Dendritic cell treated with granulocyte-macrophage colony-stimulating factor and Interleukin-4, amounts not matched to agents 40 ng/mL and 50 ng/mL, for 4 days (primary cell): ENCODE measurements around the gene BMX.

ENCODE experiments used
- H3K27ac Mint-ChIP-seq: one replicate; pipeline ENCODE4 v1.8.0; 2022; ENCODE audit warnings: mild to moderate bottlenecking, mixed read lengths
- H3K27me3 Mint-ChIP-seq: one replicate; pipeline ENCODE4 v1.8.0; 2022; ENCODE audit warnings: mild to moderate bottlenecking, mixed read lengths
- H3K36me3 Mint-ChIP-seq: one replicate; pipeline ENCODE4 v1.8.0; 2022; ENCODE audit warnings: low read depth, mixed read lengths
- H3K4me1 Mint-ChIP-seq: one replicate; pipeline ENCODE4 v1.8.0; 2022; ENCODE audit warnings: low read depth, mixed read lengths
- H3K4me3 Mint-ChIP-seq: one replicate; pipeline ENCODE4 v1.8.0; 2022; ENCODE audit warnings: mild to moderate bottlenecking, moderate library complexity, mixed read lengths
- H3K9me3 Mint-ChIP-seq: one replicate; pipeline ENCODE4 v1.8.0; 2022; ENCODE audit warnings: mixed read lengths
- intact Hi-C: fragments of 100-400 bp; cut with micrococcal nuclease; formaldehyde crosslinking; loops from one replicate; pipeline ENCODE4 v1.15.0; 2022

Gene BMX

DNA sequence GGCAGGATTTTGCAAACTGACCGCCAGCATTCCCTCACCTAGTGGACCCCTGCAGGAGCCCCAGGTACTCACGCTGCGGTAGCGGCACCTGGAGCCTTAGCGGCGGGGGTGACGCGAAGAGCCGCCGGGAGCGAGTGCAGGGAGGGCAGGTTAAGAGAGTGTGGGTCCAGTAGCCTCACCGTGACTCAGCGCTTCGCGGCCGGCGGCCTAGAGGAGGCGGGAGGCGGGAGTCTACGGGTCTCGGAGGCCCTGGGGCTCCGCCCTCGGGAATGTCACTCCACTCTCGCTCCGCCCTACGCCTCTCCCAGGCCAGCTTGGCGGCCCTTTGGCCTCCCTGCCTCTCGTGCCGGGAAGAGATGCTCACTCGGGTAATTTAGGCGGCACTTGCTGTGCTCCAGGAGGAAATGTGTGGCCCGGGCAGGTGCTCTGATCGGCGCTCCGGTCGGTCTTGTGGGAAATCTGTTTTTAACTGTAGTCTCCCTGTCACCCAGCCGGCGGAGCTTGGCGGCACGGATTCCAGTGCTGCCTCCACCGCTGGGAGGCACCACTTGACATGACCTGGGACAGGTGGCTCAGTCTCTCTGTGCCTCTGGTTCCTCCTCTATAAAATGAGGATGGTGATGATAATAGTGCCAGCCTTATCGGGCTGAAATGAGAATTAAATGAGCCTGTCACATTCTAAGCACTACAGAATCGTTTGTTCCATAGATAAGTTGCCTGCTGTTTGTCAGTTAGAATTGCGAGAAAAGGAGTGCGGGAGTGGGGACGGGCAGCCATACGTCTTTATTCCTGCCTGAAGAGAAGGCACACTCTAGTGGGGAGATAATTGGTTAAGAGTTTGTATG is 7.3 kb upstream of the BMX start, which contains the start of gene PIR:
TSS of gene PIR (minus strand) at position 216 of the 845 bp plus-strand sequence. CDS start 2,076 bp downstream, outside the sequence.
- Mint-ChIP-seq H3K4me1 (peaks cover 27% of the 10 kb centered on the region), H3K36me3 (peaks cover 5% of the 10 kb centered on the region), H3K27me3 (peaks cover 4% of the 10 kb centered on the region), H3K4me3 (peak within 1 kb of the TSS; percentile 82), H3K9me3 (no peaks in the 10 kb centered on the region), H3K27ac (peak within 1 kb of the TSS; percentile 79)
- intact Hi-C loops = no loop called here

- intact Hi-C loops = no loop called here
- peaks cover 27% of the 10 kb centered on the region for H3K4me1 Mint-ChIP-seq
Measured at GRCh38 chrX:15495801-15496200, 4.8 kb upstream of the BMX start.

GRCh38 chrX:15496824-15497223 is 3.8 kb upstream of the BMX start:
- intact Hi-C loops = no loop called here
- Mint-ChIP-seq H3K36me3 (no peaks in the 10 kb centered on the region), H3K9me3 (no peaks in the 10 kb centered on the region), H3K4me1 (peaks cover 25% of the 10 kb centered on the region), H3K27me3 (peaks cover 3% of the 10 kb centered on the region), H3K27ac (no peak overlapping the region), H3K4me3 (no peak overlapping the region)

More at GRCh38 chrX:15495801-15496200, 4.8 kb upstream of the BMX start:
- H3K27ac Mint-ChIP-seq = no peak overlapping the region
- H3K9me3 Mint-ChIP-seq = no peaks in the 10 kb centered on the region
- peaks cover 5% of the 10 kb centered on the region for H3K36me3 Mint-ChIP-seq
- no peak overlapping the region for H3K4me3 Mint-ChIP-seq
- peaks cover 4% of the 10 kb centered on the region for H3K27me3 Mint-ChIP-seq

- no peak overlapping the region for H3K27ac Mint-ChIP-seq
- no peaks in the 10 kb centered on the region for H3K36me3 Mint-ChIP-seq
- H3K4me3 Mint-ChIP-seq = no peak overlapping the region
- peaks cover 17% of the 10 kb centered on the region for H3K4me1 Mint-ChIP-seq
- H3K27me3 Mint-ChIP-seq = peaks cover 3% of the 10 kb centered on the region
- no peaks in the 10 kb centered on the region for H3K9me3 Mint-ChIP-seq
- intact Hi-C loops = no loop called here
Measured at GRCh38 chrX:15497865-15498264, 2.7 kb upstream of the BMX start.

DNA sequence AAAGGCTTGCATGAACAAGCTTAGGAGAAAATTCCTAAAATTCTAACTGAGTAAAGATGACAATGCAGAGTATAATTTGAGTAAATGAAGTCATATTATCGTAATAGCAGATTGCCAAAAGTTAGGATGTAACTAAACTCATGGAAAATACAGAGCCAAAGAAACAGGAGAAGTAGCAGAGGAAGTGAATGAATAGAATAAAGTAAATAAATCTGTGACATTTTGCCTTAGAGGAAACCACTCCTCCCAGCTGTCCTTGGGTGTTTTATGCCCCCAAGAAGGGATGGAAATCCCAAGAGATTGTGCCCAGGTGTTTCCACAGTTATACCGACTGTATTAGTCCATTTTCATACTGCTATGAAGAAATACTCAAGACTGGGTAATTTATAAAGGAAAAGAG is 1.9 kb upstream of the BMX start:
- intact Hi-C loops = no loop called here
- no peak overlapping the region for H3K4me3 Mint-ChIP-seq
- peaks cover under 1% of the 10 kb centered on the region for H3K27me3 Mint-ChIP-seq
- no peak overlapping the region for H3K27ac Mint-ChIP-seq
- no peaks in the 10 kb centered on the region for H3K9me3 Mint-ChIP-seq
- H3K4me1 Mint-ChIP-seq = peaks cover 8% of the 10 kb centered on the region
- H3K36me3 Mint-ChIP-seq = no peaks in the 10 kb centered on the region

- no peaks in the 10 kb centered on the region for H3K27me3 Mint-ChIP-seq
- no peaks in the 10 kb centered on the region for H3K9me3 Mint-ChIP-seq
- H3K36me3 Mint-ChIP-seq = no peaks in the 10 kb centered on the region
- H3K27ac Mint-ChIP-seq = no peak overlapping the region
- peaks cover 6% of the 10 kb centered on the region for H3K4me1 Mint-ChIP-seq
- intact Hi-C loops = no loop called here
- no peak overlapping the region for H3K4me3 Mint-ChIP-seq
Measured at GRCh38 chrX:15499976-15500375, 631 bp upstream of the BMX start.

GRCh38 chrX:15501506-15501905 is 899 bp downstream of the BMX start:
- Mint-ChIP-seq H3K4me1 (peaks cover 6% of the 10 kb centered on the region), H3K36me3 (no peaks in the 10 kb centered on the region), H3K4me3 (no peak overlapping the region), H3K27me3 (no peaks in the 10 kb centered on the region), H3K27ac (no peak overlapping the region), H3K9me3 (no peaks in the 10 kb centered on the region)
- intact Hi-C loops = no loop called here

DNA sequence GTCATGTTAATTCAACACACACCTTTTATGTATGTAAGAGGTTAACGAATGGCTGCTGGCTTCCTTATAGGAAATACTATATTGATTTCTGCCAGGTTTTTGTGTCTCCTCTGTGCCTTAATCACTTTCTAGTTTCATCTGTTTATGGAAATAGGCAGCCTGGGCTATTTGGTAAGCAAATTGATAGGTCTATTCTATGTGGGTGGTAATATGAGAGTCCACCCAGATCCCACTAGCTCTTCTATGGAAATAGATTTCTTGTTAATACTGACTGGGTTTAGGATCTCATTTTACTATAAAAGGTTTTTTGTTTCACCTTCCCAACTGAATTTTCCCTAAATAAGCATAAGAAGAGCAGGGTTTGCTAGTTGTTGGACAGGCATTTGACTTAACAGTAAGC is 4.1 kb downstream of the BMX start:
- Mint-ChIP-seq H3K27me3 (no peaks in the 10 kb centered on the region), H3K36me3 (no peaks in the 10 kb centered on the region), H3K9me3 (no peaks in the 10 kb centered on the region), H3K4me3 (no peak overlapping the region), H3K27ac (no peak overlapping the region), H3K4me1 (no peaks in the 10 kb centered on the region)
- intact Hi-C loops = no loop called here

DNA sequence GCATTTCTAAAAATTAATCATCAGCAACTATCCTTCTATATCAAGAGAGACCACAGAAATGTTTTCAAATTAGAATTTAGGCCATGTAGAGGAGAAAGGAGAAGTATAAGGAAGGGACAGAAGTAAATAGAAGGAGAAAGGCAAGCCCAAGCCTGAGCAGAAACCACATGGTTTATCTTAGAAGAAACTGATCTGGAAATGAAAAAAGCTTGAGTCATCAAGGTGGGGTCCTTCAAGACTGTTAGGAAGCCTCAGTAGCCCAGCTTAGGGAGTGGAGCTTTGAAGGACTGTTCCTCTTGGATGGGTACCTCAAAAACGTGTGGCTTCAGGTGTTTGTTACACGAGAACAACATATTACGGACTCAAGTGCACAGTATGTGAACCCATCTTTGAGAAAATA is 4.5 kb downstream of the BMX start:
- Mint-ChIP-seq H3K4me3 (no peak overlapping the region), H3K9me3 (no peaks in the 10 kb centered on the region), H3K4me1 (no peaks in the 10 kb centered on the region), H3K27ac (no peak overlapping the region), H3K27me3 (no peaks in the 10 kb centered on the region), H3K36me3 (no peaks in the 10 kb centered on the region)
- intact Hi-C loops = no loop called here

GRCh38 chrX:15507005-15507404 is 6.4 kb downstream of the BMX start:
- no peaks in the 10 kb centered on the region for H3K27me3 Mint-ChIP-seq
- intact Hi-C loops = no loop called here

GRCh38 chrX:15509845-15510244 is 9.2 kb downstream of the BMX start:
- H3K4me3 Mint-ChIP-seq = no peak overlapping the region
- no peaks in the 10 kb centered on the region for H3K36me3 Mint-ChIP-seq
- H3K4me1 Mint-ChIP-seq = no peaks in the 10 kb centered on the region
- H3K9me3 Mint-ChIP-seq = no peaks in the 10 kb centered on the region
- H3K27me3 Mint-ChIP-seq = no peaks in the 10 kb centered on the region
- intact Hi-C loops = no loop called here
- H3K27ac Mint-ChIP-seq = no peak overlapping the region

More at GRCh38 chrX:15507005-15507404, 6.4 kb downstream of the BMX start:
- Mint-ChIP-seq H3K4me3 (no peak overlapping the region), H3K9me3 (no peaks in the 10 kb centered on the region), H3K36me3 (no peaks in the 10 kb centered on the region), H3K27ac (no peak overlapping the region), H3K4me1 (no peaks in the 10 kb centered on the region)

GRCh38 chrX:15511563-15511962 is 11.0 kb downstream of the BMX start:
- Mint-ChIP-seq H3K27me3 (no peaks in the 10 kb centered on the region), H3K9me3 (no peaks in the 10 kb centered on the region), H3K4me1 (no peaks in the 10 kb centered on the region), H3K27ac (no peak overlapping the region), H3K36me3 (no peaks in the 10 kb centered on the region), H3K4me3 (no peak overlapping the region)
- intact Hi-C loops = no loop called here

GRCh38 chrX:15512401-15512965 is 11.9 kb downstream of the BMX start:
- intact Hi-C loops = no loop called here
- Mint-ChIP-seq H3K4me3 (no peak overlapping the region), H3K36me3 (no peaks in the 10 kb centered on the region), H3K27me3 (no peaks in the 10 kb centered on the region), H3K9me3 (no peaks in the 10 kb centered on the region), H3K4me1 (no peaks in the 10 kb centered on the region), H3K27ac (no peak overlapping the region)

DNA sequence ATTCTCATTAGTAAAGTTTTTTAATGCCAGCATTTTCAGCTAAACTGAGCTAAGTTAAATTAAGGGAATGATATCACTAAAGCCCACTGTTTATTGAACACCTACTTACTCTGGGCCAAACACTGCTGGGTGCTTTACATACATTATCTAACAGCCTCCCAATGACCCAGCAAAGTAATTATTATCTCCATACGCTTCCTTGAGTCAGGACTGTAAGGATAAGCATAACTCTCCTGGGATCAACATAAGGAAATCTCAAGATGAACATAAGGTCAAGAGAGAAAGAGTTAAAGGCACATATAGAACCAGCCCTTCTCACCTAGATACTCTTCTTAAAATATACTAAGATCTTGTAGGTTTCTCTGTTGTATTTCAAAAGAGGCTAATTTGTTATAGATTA is 13.7 kb downstream of the BMX start:
- intact Hi-C loops = no loop called here
- H3K36me3 Mint-ChIP-seq = no peaks in the 10 kb centered on the region
- H3K27me3 Mint-ChIP-seq = no peaks in the 10 kb centered on the region
- no peak overlapping the region for H3K27ac Mint-ChIP-seq
- H3K9me3 Mint-ChIP-seq = no peaks in the 10 kb centered on the region
- no peaks in the 10 kb centered on the region for H3K4me1 Mint-ChIP-seq
- no peak overlapping the region for H3K4me3 Mint-ChIP-seq
